Activated T-cell treated with anti-CD3 and anti-CD28 coated beads for 4 hours (primary cell): ENCODE measurements around the gene MPPED1.

ENCODE experiments used
- DNase-seq: peaks from one replicate; pipeline ENCODE4 v3.0.0-alpha.2; 2020

Gene MPPED1

GRCh38 chr22:43504068-43504467 is 92.3 kb downstream of the MPPED1 start:
- no peak for DNase-seq

- no peak for DNase-seq
Observed at GRCh38 chr22:43504666-43505261, 93.0 kb downstream of the MPPED1 start.

GRCh38 chr22:43505423-43505822 is 93.6 kb downstream of the MPPED1 start:
- no peak for DNase-seq

GRCh38 chr22:43505896-43506295 is 94.1 kb downstream of the MPPED1 start:
- no peak for DNase-seq

GRCh38 chr22:43506487-43506886 is 94.7 kb downstream of the MPPED1 start:
- DNase-seq = no peak

GRCh38 chr22:43507235-43507634 is 95.4 kb downstream of the MPPED1 start:
- DNase-seq = no peak

- no peak for DNase-seq
Observed at GRCh38 chr22:43508489-43508888, 96.7 kb downstream of the MPPED1 start.

GRCh38 chr22:43509337-43509736 is 97.5 kb downstream of the MPPED1 start:
- DNase-seq = no peak

- DNase-seq = no peak
Observed at GRCh38 chr22:43510281-43511070, 98.7 kb downstream of the MPPED1 start.

GRCh38 chr22:43511276-43511910 is 99.6 kb downstream of the MPPED1 start:
- no peak for DNase-seq

- DNase-seq = no peak
Observed at GRCh38 chr22:43512279-43512678, 100.5 kb downstream of the MPPED1 start.

- DNase-seq = no peak
Observed at GRCh38 chr22:43514476-43515157, 102.8 kb downstream of the MPPED1 start.

- DNase-seq = no peak
Observed at GRCh38 chr22:43515411-43515810, 103.6 kb downstream of the MPPED1 start.

- DNase-seq = no peak
Observed at GRCh38 chr22:43515902-43516301, 104.1 kb downstream of the MPPED1 start.

- DNase-seq = no peak
Observed at GRCh38 chr22:43516386-43516785, 104.6 kb downstream of the MPPED1 start.

GRCh38 chr22:43516996-43517635 is 105.3 kb downstream of the MPPED1 start:
- DNase-seq = no peak

GRCh38 chr22:43520632-43521039 is 108.8 kb downstream of the MPPED1 start:
- DNase-seq = no peak

GRCh38 chr22:43521716-43522115 is 109.9 kb downstream of the MPPED1 start:
- DNase-seq = no peak

- DNase-seq = no peak
Observed at GRCh38 chr22:43526117-43526655, 114.4 kb downstream of the MPPED1 start.

- DNase-seq = no peak
Observed at GRCh38 chr22:43526946-43527345, 115.1 kb downstream of the MPPED1 start.

GRCh38 chr22:43528601-43529360 is 117.0 kb downstream of the MPPED1 start:
- no peak for DNase-seq

GRCh38 chr22:43529461-43529860 is 117.6 kb downstream of the MPPED1 start:
- no peak for DNase-seq
